GM12878 (cell line): ENCODE results near the gene CREBZF.

Source experiments
- JUNB ChIP-seq: IDR thresholded peaks from 2 replicates; pipeline ENCODE4 v1.6.1; 2016; ENCODE audit warnings: antibody characterized with exemption, mild to moderate bottlenecking
- TF ChIP-seq, protein P1 (sequence below), 3 experiments: IDR thresholded peaks in 2 of 3; conservative IDR thresholded peaks in 1 of 3; 2 replicates each; pipeline ENCODE4 v1.5.1; 2011; ENCODE audit warnings: low read depth in 3 of 3, low read length in 3 of 3, mild to moderate bottlenecking in 3 of 3, control low read depth in 2 of 3, moderate library complexity in 2 of 3, inconsistent platforms in 1 of 3, mixed read lengths in 1 of 3; ENCODE audit not compliant: control insufficient read depth in 2 of 3, insufficient read depth in 1 of 3; ENCODE audit errors: extremely low read depth in 1 of 3
- TF ChIP-seq, protein P2 (sequence below): fragments of 450-650 bp; IDR thresholded peaks from 2 replicates; pipeline ENCODE4 v1.6.1; 2017; ENCODE audit warnings: mild to moderate bottlenecking

GRCh38 chr11:85634747-85635146, 30.2 kb downstream of the CREBZF start:
- TF ChIP-seq, protein P1, sequence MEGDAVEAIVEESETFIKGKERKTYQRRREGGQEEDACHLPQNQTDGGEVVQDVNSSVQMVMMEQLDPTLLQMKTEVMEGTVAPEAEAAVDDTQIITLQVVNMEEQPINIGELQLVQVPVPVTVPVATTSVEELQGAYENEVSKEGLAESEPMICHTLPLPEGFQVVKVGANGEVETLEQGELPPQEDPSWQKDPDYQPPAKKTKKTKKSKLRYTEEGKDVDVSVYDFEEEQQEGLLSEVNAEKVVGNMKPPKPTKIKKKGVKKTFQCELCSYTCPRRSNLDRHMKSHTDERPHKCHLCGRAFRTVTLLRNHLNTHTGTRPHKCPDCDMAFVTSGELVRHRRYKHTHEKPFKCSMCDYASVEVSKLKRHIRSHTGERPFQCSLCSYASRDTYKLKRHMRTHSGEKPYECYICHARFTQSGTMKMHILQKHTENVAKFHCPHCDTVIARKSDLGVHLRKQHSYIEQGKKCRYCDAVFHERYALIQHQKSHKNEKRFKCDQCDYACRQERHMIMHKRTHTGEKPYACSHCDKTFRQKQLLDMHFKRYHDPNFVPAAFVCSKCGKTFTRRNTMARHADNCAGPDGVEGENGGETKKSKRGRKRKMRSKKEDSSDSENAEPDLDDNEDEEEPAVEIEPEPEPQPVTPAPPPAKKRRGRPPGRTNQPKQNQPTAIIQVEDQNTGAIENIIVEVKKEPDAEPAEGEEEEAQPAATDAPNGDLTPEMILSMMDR (IDR thresholded peaks at IDR 0.05 in 2 of 3, conservative IDR thresholded peaks at IDR 0.05 in 1 of 3; ENCODE audit: control insufficient read depth in 2 of 3, extremely low read depth in 1 of 3, insufficient read depth in 1 of 3, low read depth in 3 of 3, low read length in 3 of 3), result no peak
- no peak for TF ChIP-seq JUNB
- TF ChIP-seq, protein P2, sequence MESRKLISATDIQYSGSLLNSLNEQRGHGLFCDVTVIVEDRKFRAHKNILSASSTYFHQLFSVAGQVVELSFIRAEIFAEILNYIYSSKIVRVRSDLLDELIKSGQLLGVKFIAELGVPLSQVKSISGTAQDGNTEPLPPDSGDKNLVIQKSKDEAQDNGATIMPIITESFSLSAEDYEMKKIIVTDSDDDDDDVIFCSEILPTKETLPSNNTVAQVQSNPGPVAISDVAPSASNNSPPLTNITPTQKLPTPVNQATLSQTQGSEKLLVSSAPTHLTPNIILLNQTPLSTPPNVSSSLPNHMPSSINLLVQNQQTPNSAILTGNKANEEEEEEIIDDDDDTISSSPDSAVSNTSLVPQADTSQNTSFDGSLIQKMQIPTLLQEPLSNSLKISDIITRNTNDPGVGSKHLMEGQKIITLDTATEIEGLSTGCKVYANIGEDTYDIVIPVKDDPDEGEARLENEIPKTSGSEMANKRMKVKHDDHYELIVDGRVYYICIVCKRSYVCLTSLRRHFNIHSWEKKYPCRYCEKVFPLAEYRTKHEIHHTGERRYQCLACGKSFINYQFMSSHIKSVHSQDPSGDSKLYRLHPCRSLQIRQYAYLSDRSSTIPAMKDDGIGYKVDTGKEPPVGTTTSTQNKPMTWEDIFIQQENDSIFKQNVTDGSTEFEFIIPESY, result no peak
